Measurements from ENCODE around the gene METTL24. TPM values are rescaled to one million over a fixed set of nuclear protein-coding genes. Genes with fewer than 3 reads are reported as not detected.

METTL24 gene
- total and polyA plus RNA-seq, 10 of the 15 experiments (the other 5 are each of a cell fraction or from before 2014, with no cell fraction given): 0.20 TPM; not detected in 9

GRCh38 chr6:110322874-110323242 lies 35.3 kb downstream of the METTL24 start:
- H3K36me3 ChIP-seq (ENCODE audit: control insufficient read depth in 2 of 2, insufficient read depth in 2 of 2, low read length in 1 of 2): no peaks in the 10 kb centered on the region
- H3K27me3 ChIP-seq (replicated peaks in 1 of 2; ENCODE audit: control insufficient read depth in 2 of 2, insufficient read depth in 2 of 2, low read length in 1 of 2): no peaks in the 10 kb centered on the region
- CTCF ChIA-PET: no interaction called here
- intact Hi-C loops (cut with micrococcal nuclease; ENCODE audit: unreplicated experiment) (no loop called here), in situ Hi-C loops (cut with MboI) (no loop called here)
- no peak overlapping the region for H2AFZ ChIP-seq (ENCODE audit: control insufficient read depth, low read depth, low read length)
- TF ChIP-seq BHLHE40 (IDR thresholded peaks at IDR 0.05; ENCODE audit: borderline replicate concordance in 1 of 2, low read depth in 2 of 2, low read length in 1 of 2) (no peak), SUPT20H (IDR thresholded peaks at IDR 0.05; ENCODE audit: borderline replicate concordance, control insufficient read depth, low read depth, low read length) (no peak), IKZF1 (conservative IDR thresholded peaks at IDR 0.05) (no peak), BCL3 (IDR thresholded peaks at IDR 0.05; ENCODE audit: borderline replicate concordance, insufficient read depth, low read depth, low read length, poor library complexity, severe bottlenecking) (no peak), MEF2B (IDR thresholded peaks at IDR 0.05; ENCODE audit: partially characterized antibody, poor library complexity, severe bottlenecking) (no peak), BCL11A (IDR thresholded peaks at IDR 0.05; ENCODE audit: low read depth, low read length) (no peak), JUNB (IDR thresholded peaks at IDR 0.05) (no peak), NFYA (IDR thresholded peaks at IDR 0.05; ENCODE audit: borderline replicate concordance, low read depth, low read length) (no peak), STAT1 (conservative IDR thresholded peaks at IDR 0.05) (no peak), ESRRA (IDR thresholded peaks at IDR 0.05; ENCODE audit: low read length) (no peak), MTA2 (IDR thresholded peaks at IDR 0.05; ENCODE audit: low read depth) (no peak), TBL1XR1 (IDR thresholded peaks at IDR 0.05; ENCODE audit: low read depth, low read length) (no peak), CBX3 (IDR thresholded peaks at IDR 0.05; ENCODE audit: borderline replicate concordance, low read depth) (no peak), ZNF217 (IDR thresholded peaks at IDR 0.05) (no peak), IRF4 (IDR thresholded peaks at IDR 0.05; ENCODE audit: low read depth, low read length) (no peak), RAD51 (IDR thresholded peaks at IDR 0.05) (no peak), SREBF1 (IDR thresholded peaks at IDR 0.05; ENCODE audit: low read length) (no peak), ATF7 (IDR thresholded peaks at IDR 0.05; ENCODE audit: low read depth) (no peak), PKNOX1 (IDR thresholded peaks at IDR 0.05) (no peak), MYB (IDR thresholded peaks at IDR 0.05; ENCODE audit: borderline replicate concordance, low read depth, low read length) (no peak)
- no peaks in the 10 kb centered on the region for H3K4me1 ChIP-seq (ENCODE audit: control insufficient read depth, insufficient read depth, low read length)
- no TSS peak for BruUV-seq (replicated peaks)
- no peak overlapping the region for H3K9ac ChIP-seq (ENCODE audit: control insufficient read depth, insufficient read depth, low read length)
- WGBS (ENCODE audit: insufficient coverage, insufficient replicate concordance, low lambda C conversion rate, missing lambda C conversion rate): 76% methylated on average over 4 of the region's 4 CpGs
- SMC1A ChIA-PET (ENCODE audit: uncharacterized antibody, unreplicated experiment): no interaction called here
- no peaks in the 10 kb centered on the region for H4K20me1 ChIP-seq (ENCODE audit: control insufficient read depth, insufficient read depth)
- DNase-seq (ENCODE audit: low read depth, low spot score) (no peak), ATAC-seq (no peak), FAIRE-seq (no peak)
- H3K79me2 ChIP-seq (ENCODE audit: control insufficient read depth, insufficient read depth, low read length): no peaks in the 10 kb centered on the region
- POLR2A ChIA-PET: no interaction called here
- no peaks in the 10 kb centered on the region for H3K9me3 ChIP-seq (replicated peaks; ENCODE audit: control insufficient read depth, insufficient read depth, low read length)
- H3K27ac ChIP-seq (ENCODE audit: control insufficient read depth, insufficient read depth): no peak overlapping the region
- no peak overlapping the region for H3K4me2 ChIP-seq (ENCODE audit: control insufficient read depth, insufficient read depth)
- RAD21 ChIA-PET (ENCODE audit: unreplicated experiment): no interaction called here
- H3K4me3 ChIP-seq: no peak overlapping the region

All from GM12878 (cell line).